Measurements from ENCODE around the gene WDPCP. TPM values are rescaled to one million over a fixed set of nuclear protein-coding genes. Genes with fewer than 3 reads are reported as not detected.

The WDPCP gene
- 9.4 and 11.8 TPM in 2 replicates for total RNA-seq

GRCh38 chr2:63588385-63589147 is at the start of gene WDPCP, which contains the start of gene MDH1:
Gene WDPCP (minus strand): TSS chr2:63588477. CDS start chr2:63588271, 206 bp downstream.
Gene MDH1 (plus strand): TSS chr2:63588963. CDS start chr2:63589044, 81 bp downstream.

Other genes with a start within 250 kb of the WDPCP start
- gene MDH1, start 486 bp upstream of the WDPCP start, total RNA-seq, result 185 TPM in 2 replicates

Measured in smooth muscle cell of bladder (primary cell).